Measurements from ENCODE around the gene CREG2.

GRCh38 chr2:101337877-101338276 lies 49.4 kb downstream of the CREG2 start:
- TF ChIP-seq, protein P1, sequence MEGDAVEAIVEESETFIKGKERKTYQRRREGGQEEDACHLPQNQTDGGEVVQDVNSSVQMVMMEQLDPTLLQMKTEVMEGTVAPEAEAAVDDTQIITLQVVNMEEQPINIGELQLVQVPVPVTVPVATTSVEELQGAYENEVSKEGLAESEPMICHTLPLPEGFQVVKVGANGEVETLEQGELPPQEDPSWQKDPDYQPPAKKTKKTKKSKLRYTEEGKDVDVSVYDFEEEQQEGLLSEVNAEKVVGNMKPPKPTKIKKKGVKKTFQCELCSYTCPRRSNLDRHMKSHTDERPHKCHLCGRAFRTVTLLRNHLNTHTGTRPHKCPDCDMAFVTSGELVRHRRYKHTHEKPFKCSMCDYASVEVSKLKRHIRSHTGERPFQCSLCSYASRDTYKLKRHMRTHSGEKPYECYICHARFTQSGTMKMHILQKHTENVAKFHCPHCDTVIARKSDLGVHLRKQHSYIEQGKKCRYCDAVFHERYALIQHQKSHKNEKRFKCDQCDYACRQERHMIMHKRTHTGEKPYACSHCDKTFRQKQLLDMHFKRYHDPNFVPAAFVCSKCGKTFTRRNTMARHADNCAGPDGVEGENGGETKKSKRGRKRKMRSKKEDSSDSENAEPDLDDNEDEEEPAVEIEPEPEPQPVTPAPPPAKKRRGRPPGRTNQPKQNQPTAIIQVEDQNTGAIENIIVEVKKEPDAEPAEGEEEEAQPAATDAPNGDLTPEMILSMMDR (IDR thresholded peaks at IDR 0.05; ENCODE audit: low read depth, low read length) = no peak
- TF ChIP-seq POLR2A (IDR thresholded peaks at IDR 0.05; ENCODE audit: extremely low read depth, insufficient read length) = no peak

Data from NB4 (cell line).